Measurements from ENCODE around the gene SPAG7. TPM values are rescaled to one million over a fixed set of nuclear protein-coding genes. Genes with fewer than 3 reads are reported as not detected.

SPAG7 gene
- total RNA-seq, 1 experiment from 2014 or later: 97.3 TPM

DNA sequence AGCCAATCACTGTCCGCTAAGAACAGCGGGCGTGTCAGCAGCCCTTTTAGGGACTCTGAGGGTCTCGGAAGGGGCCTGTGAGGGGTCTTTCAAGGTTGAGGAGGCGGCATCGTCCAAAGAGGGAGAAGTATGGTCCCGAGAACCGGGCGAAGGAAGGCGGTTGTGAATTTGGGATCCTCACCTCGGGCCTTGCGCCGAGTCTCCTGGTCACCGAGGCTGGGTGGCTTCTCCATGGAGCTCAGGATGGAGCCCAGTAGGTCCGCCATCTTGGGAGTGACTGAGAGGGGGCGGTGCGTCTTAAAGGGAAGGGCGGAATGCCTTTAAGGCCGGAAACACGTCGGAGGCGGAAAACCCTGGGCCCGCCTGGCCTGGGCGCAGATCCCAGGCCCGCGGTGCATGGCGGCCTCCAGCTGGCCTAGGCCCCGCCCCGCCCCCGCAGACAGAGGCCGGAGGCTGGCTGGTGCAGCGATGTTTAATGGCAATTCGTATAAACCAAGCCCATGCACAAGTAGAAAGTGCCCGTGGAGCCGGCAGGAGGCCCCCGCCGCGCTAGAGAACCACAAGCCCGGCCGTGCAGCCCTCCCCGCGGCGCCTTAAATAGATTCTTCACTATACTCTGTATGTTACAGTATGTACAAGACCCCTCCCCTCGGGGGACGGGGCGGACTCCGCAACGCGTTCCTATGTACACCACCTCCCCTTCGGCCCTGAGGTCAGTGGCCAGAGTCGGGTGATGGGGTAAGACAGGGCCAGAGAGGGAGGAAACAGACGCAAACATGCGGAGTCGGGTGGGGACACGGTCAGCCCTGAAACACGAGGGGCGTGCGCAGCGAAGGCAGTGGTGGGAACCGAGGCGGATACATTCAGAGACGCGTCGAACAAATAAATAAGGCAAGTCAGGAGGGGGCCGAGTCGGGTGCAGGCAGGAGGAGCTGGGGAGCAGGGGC, at the start of gene SPAG7 (continued):
- TF ChIP-seq ZNF121 (CRISPR knock-in tag; IDR thresholded peaks at IDR 0.05) (peak; percentile 68; the same call in 1 of the 2 replicates), RELA (CRISPR knock-in tag; IDR thresholded peaks at IDR 0.05; ENCODE audit: borderline replicate concordance) (no peak), NR3C1 (CRISPR knock-in tag; conservative IDR thresholded peaks at IDR 0.05; ENCODE audit: low read depth) (no peak), HMGA2 (CRISPR knock-in tag; IDR thresholded peaks at IDR 0.05) (no peak), JAZF1 (CRISPR knock-in tag; IDR thresholded peaks at IDR 0.05) (no peak), E2F1 (CRISPR knock-in tag; IDR thresholded peaks at IDR 0.05) (no peak), ZNF512 (CRISPR knock-in tag; IDR thresholded peaks at IDR 0.05; ENCODE audit: borderline replicate concordance) (no peak), ZNF423 (CRISPR knock-in tag; IDR thresholded peaks at IDR 0.05) (no peak), NFYB (CRISPR knock-in tag; conservative IDR thresholded peaks at IDR 0.05; ENCODE audit: low read depth) (no peak), ZNF263 (CRISPR knock-in tag; IDR thresholded peaks at IDR 0.05; ENCODE audit: low read depth) (no peak), ZNF425 (CRISPR knock-in tag; conservative IDR thresholded peaks at IDR 0.05) (no peak), TCF7 (CRISPR knock-in tag; IDR thresholded peaks at IDR 0.05; ENCODE audit: low read depth) (no peak), FOXP1 (CRISPR knock-in tag; IDR thresholded peaks at IDR 0.05; ENCODE audit: borderline replicate concordance) (0 out of 2 replicates have a peak, but pooled peaks have one; percentile 27), ZNF138 (CRISPR knock-in tag; conservative IDR thresholded peaks at IDR 0.05) (no peak), ZSCAN18 (CRISPR knock-in tag; IDR thresholded peaks at IDR 0.05) (no peak), GRHL2 (CRISPR knock-in tag; IDR thresholded peaks at IDR 0.05; ENCODE audit: insufficient replicate concordance, severe bottlenecking) (no peak), GTF2I (CRISPR knock-in tag; conservative IDR thresholded peaks at IDR 0.05) (no peak)
- TF ChIP-seq, protein P1, sequence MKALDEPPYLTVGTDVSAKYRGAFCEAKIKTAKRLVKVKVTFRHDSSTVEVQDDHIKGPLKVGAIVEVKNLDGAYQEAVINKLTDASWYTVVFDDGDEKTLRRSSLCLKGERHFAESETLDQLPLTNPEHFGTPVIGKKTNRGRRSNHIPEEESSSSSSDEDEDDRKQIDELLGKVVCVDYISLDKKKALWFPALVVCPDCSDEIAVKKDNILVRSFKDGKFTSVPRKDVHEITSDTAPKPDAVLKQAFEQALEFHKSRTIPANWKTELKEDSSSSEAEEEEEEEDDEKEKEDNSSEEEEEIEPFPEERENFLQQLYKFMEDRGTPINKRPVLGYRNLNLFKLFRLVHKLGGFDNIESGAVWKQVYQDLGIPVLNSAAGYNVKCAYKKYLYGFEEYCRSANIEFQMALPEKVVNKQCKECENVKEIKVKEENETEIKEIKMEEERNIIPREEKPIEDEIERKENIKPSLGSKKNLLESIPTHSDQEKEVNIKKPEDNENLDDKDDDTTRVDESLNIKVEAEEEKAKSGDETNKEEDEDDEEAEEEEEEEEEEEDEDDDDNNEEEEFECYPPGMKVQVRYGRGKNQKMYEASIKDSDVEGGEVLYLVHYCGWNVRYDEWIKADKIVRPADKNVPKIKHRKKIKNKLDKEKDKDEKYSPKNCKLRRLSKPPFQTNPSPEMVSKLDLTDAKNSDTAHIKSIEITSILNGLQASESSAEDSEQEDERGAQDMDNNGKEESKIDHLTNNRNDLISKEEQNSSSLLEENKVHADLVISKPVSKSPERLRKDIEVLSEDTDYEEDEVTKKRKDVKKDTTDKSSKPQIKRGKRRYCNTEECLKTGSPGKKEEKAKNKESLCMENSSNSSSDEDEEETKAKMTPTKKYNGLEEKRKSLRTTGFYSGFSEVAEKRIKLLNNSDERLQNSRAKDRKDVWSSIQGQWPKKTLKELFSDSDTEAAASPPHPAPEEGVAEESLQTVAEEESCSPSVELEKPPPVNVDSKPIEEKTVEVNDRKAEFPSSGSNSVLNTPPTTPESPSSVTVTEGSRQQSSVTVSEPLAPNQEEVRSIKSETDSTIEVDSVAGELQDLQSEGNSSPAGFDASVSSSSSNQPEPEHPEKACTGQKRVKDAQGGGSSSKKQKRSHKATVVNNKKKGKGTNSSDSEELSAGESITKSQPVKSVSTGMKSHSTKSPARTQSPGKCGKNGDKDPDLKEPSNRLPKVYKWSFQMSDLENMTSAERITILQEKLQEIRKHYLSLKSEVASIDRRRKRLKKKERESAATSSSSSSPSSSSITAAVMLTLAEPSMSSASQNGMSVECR (CRISPR knock-in tag; IDR thresholded peaks at IDR 0.05; ENCODE audit: borderline replicate concordance): peak; percentile 65; the same call in 1 of the 2 replicates
